H1 (cell line): ENCODE data around the gene OSTF1. TPM values are rescaled to one million over a fixed set of nuclear protein-coding genes. Genes with fewer than 3 reads are reported as not detected.

Experiments
- CTCF ChIA-PET: fragments of 300-600 bp; sonication (Branson Sonifier 250); formaldehyde crosslinking; loops from one replicate; lab custom pipeline; 2021; ENCODE audit not compliant: partially characterized antibody; lab: Charles Lee
- POLR2A ChIA-PET: fragments of 300-600 bp; sonication (Branson Sonifier 250); formaldehyde crosslinking; loops from one replicate; lab custom pipeline; 2021; ENCODE audit warnings: inconsistent platforms; ENCODE audit not compliant: partially characterized antibody; lab: Charles Lee
- DNase-seq, 2 experiments: peaks; one replicate each; pipeline versions ENCODE4 v3.0.0 to v3.0.0-alpha.2; 2010 to 2022; ENCODE audit warnings: low spot score in 2 of 2, low read depth in 1 of 2, mixed read lengths in 1 of 2
- FAIRE-seq: peaks from 2 replicates; lab custom pipeline; 2011; peaks lifted over from hg19 to GRCh38; lab: Jason Lieb, UNC
- H2AFZ ChIP-seq: 2 replicates; pipeline ENCODE4 v1.8.1; 2012; ENCODE audit warnings: low read length, inconsistent platforms
- H2AK5ac ChIP-seq: 2 replicates; pipeline ENCODE4 v1.6.1; 2013; ENCODE audit warnings: low read depth, low read length
- H2BK120ac ChIP-seq: replicated peaks from 2 replicates; pipeline ENCODE3; 2013; ENCODE audit warnings: low read depth, low read length, inconsistent platforms
- H2BK12ac ChIP-seq: 2 replicates; pipeline ENCODE4 v1.6.1; 2013; ENCODE audit warnings: low read depth, low read length
- H2BK15ac ChIP-seq: 2 replicates; pipeline ENCODE4 v1.6.1; 2013; ENCODE audit warnings: low read length
- H2BK20ac ChIP-seq: 2 replicates; pipeline ENCODE4 v1.6.1; 2013; ENCODE audit warnings: low read length
- H2BK5ac ChIP-seq: 2 replicates; pipeline ENCODE4 v1.6.1; 2013; ENCODE audit warnings: low read depth, low read length
- H3K14ac ChIP-seq: 2 replicates; pipeline ENCODE4 v1.6.1; 2013; ENCODE audit warnings: inconsistent platforms; ENCODE audit not compliant: insufficient read length
- H3K18ac ChIP-seq: 2 replicates; pipeline ENCODE4 v1.6.1; 2013; ENCODE audit warnings: low read length; ENCODE audit errors: extremely low read depth
- H3K23ac ChIP-seq: 2 replicates; pipeline ENCODE4 v1.6.1; 2013; ENCODE audit warnings: inconsistent platforms; ENCODE audit not compliant: insufficient read length
- H3K23me2 ChIP-seq: 2 replicates; pipeline ENCODE4 v1.6.1; 2013; ENCODE audit warnings: low read depth, low read length
- H3K27ac ChIP-seq: 2 replicates; pipeline ENCODE4 v1.6.1; 2011; ENCODE audit warnings: low read depth, low read length, inconsistent platforms
- H3K27me3 ChIP-seq, 4 experiments: replicated peaks in 1 of 4; 1 replicate in 1 of 4; 2 replicates in 3 of 4; pipeline versions ENCODE4 v1.6.1 to v1.8.1; 2011 to 2013; ENCODE audit warnings: low read length in 3 of 4, mild to moderate bottlenecking in 3 of 4, inconsistent platforms in 2 of 4, mixed read lengths in 2 of 4, moderate library complexity in 1 of 4; ENCODE audit not compliant: control insufficient read depth in 3 of 4, insufficient read depth in 3 of 4; ENCODE audit errors: extremely low read depth in 1 of 4
- H3K36me3 ChIP-seq, 4 experiments: 2 replicates each; pipeline versions ENCODE4 v1.6.1 to v1.8.1; 2011 to 2013; ENCODE audit warnings: mild to moderate bottlenecking in 4 of 4, low read length in 3 of 4, moderate library complexity in 2 of 4, control low read depth in 1 of 4, inconsistent platforms in 1 of 4; ENCODE audit not compliant: insufficient read depth in 4 of 4, control insufficient read depth in 2 of 4
- H3K4ac ChIP-seq: replicated peaks from 2 replicates; pipeline ENCODE3; 2013; ENCODE audit warnings: low read length, low read depth, mixed read lengths, inconsistent platforms; ENCODE audit not compliant: insufficient read length
- H3K4me1 ChIP-seq, 4 experiments: replicated peaks in 1 of 4; 1 replicate in 1 of 4; 2 replicates in 3 of 4; pipeline versions ENCODE4 v1.6.1 to v1.8.1; 2011 to 2013; ENCODE audit warnings: low read length in 3 of 4, inconsistent platforms in 2 of 4, mixed read lengths in 1 of 4; ENCODE audit not compliant: insufficient read depth in 4 of 4, control insufficient read depth in 3 of 4
- H3K4me2 ChIP-seq, 2 experiments: 2 replicates each; pipeline versions ENCODE4 v1.6.1 to v1.8.1; 2011 to 2013; ENCODE audit warnings: low read depth in 2 of 2, low read length in 2 of 2, control low read depth in 1 of 2, inconsistent platforms in 1 of 2, mild to moderate bottlenecking in 1 of 2; ENCODE audit not compliant: insufficient read depth in 1 of 2
- H3K4me3 ChIP-seq, 4 experiments: fragments of 200-600, 300-600 bp in 1 of 4; sonication (generic), shearing (Covaris generic), sonication (Bioruptor Twin) in 1 of 4; 2 replicates each; pipeline versions ENCODE4 v1.5.1 to v1.8.1; 2011 to 2016; ENCODE audit warnings: low read length in 4 of 4, low read depth in 3 of 4, control low read depth in 2 of 4, inconsistent platforms in 2 of 4, mild to moderate bottlenecking in 2 of 4, mixed read lengths in 1 of 4, moderate library complexity in 1 of 4; ENCODE audit not compliant: insufficient read depth in 2 of 4; ENCODE audit errors: extremely low read depth in 1 of 4
- H3K56ac ChIP-seq: replicated peaks from 2 replicates; pipeline ENCODE3; 2013; ENCODE audit warnings: low read depth, mild to moderate bottlenecking, mixed read lengths, low read length, inconsistent platforms; ENCODE audit not compliant: insufficient read length
- H3K79me1 ChIP-seq: 2 replicates; pipeline ENCODE4 v1.6.1; 2013; ENCODE audit warnings: low read depth, low read length, control low read depth
- H3K79me2 ChIP-seq, 2 experiments: 2 replicates each; pipeline versions ENCODE4 v1.6.1 to v1.8.1; 2012 to 2013; ENCODE audit warnings: low read length in 2 of 2, mild to moderate bottlenecking in 2 of 2, inconsistent platforms in 1 of 2; ENCODE audit not compliant: insufficient read depth in 2 of 2, control insufficient read depth in 1 of 2
- H3K9ac ChIP-seq, 4 experiments: replicated peaks in 1 of 4; 1 replicate in 1 of 4; 2 replicates in 3 of 4; pipeline versions ENCODE4 v1.6.1 to v1.8.1; 2011 to 2013; ENCODE audit warnings: low read depth in 3 of 4, low read length in 3 of 4, control low read depth in 2 of 4, mild to moderate bottlenecking in 2 of 4, moderate library complexity in 2 of 4, inconsistent platforms in 1 of 4; ENCODE audit errors: extremely low read depth in 1 of 4
- H3K9me3 ChIP-seq, 2 experiments: 2 replicates each; pipeline versions ENCODE4 v1.6.1 to v1.8.1; 2012 to 2013; ENCODE audit warnings: mild to moderate bottlenecking in 2 of 2, moderate library complexity in 2 of 2, control low read depth in 1 of 2, inconsistent platforms in 1 of 2, low read depth in 1 of 2, low read length in 1 of 2, mixed read lengths in 1 of 2; ENCODE audit not compliant: insufficient read depth in 2 of 2
- H4K20me1 ChIP-seq, 2 experiments: replicated peaks in 1 of 2; 2 replicates each; pipeline versions ENCODE3 to v1.8.1; 2011 to 2013; ENCODE audit warnings: inconsistent platforms in 2 of 2, low read length in 2 of 2, mild to moderate bottlenecking in 1 of 2; ENCODE audit not compliant: insufficient read depth in 2 of 2, control insufficient read depth in 1 of 2
- H4K5ac ChIP-seq: 2 replicates; pipeline ENCODE4 v1.6.1; 2013; ENCODE audit warnings: low read length, low read depth, mixed read lengths, inconsistent platforms; ENCODE audit not compliant: insufficient read length
- H4K8ac ChIP-seq: 2 replicates; pipeline ENCODE4 v1.8.0; 2013; ENCODE audit warnings: mild to moderate bottlenecking, moderate library complexity, low read length, inconsistent platforms; ENCODE audit not compliant: insufficient read depth; ENCODE audit errors: extremely low read depth
- H4K91ac ChIP-seq: replicated peaks from 2 replicates; pipeline ENCODE3; 2013; ENCODE audit warnings: low read length, mixed read lengths, inconsistent platforms; ENCODE audit not compliant: insufficient read length
- HDAC2 ChIP-seq, 2 experiments: fragments of 300-600 bp in 1 of 2; sonication (generic) in 1 of 2; IDR thresholded peaks; 2 replicates each; pipeline ENCODE4 v1.6.1; 2011 to 2012; ENCODE audit warnings: low read depth in 2 of 2, low read length in 2 of 2, mild to moderate bottlenecking in 2 of 2, moderate library complexity in 2 of 2, borderline replicate concordance in 1 of 2, inconsistent platforms in 1 of 2
- RNF2 ChIP-seq: fragments of 200-900, 300-1000 bp; sonication (generic); IDR thresholded peaks from 2 replicates; pipeline ENCODE4 v1.7.1; 2016; ENCODE audit warnings: borderline replicate concordance, low read depth, mild to moderate bottlenecking, antibody characterized with exemption, low read length; ENCODE audit not compliant: poor library complexity, severe bottlenecking; ENCODE audit errors: missing control alignments
- WGBS, 2 experiments: shearing (Covaris generic) in 1 of 2; methylation state at CpG; one replicate each; pipeline versions ENCODE4 v1.1.6 to v1.1.7; 2013 to 2015; ENCODE audit warnings: low lambda C conversion rate in 2 of 2, mixed read lengths in 2 of 2, inconsistent platforms in 1 of 2, low coverage in 1 of 2, missing lambda C conversion rate in 1 of 2; ENCODE audit not compliant: insufficient replicate concordance in 2 of 2, insufficient coverage in 1 of 2, insufficient read length in 1 of 2; ENCODE audit errors: extremely low coverage in 1 of 2, missing lambda C conversion rate in 1 of 2; 5-methylcytosine and 5-hydroxymethylcytosine counted together
- polyA plus RNA-seq, 7 experiments: library from polyadenylated mRNA; depleted of rRNA in 3 of 7; stranded (reverse) in 5 of 7; unstranded in 2 of 7; fragments of >200 nt in 5 of 7; fragments of 200-250 nt in 2 of 7; gene quantifications; 1 replicate in 5 of 7; 2 replicates in 1 of 7; 4 replicates in 1 of 7; pipeline versions ENCODE4 v1.2.1 to v1.2.3, GENCODE V29; 2011 to 2013; ENCODE audit warnings: missing spikeins in 2 of 7, mixed read lengths in 2 of 7
- total RNA-seq: library from RNA; stranded (reverse); fragmentation: NEBNext Ultra II Directional; extraction: Animal tissue kit (Norgen Biotek cat#: 25700); gene quantifications from 2 replicates; pipeline ENCODE4 v1.2.1, GENCODE V29; 2021

Gene OSTF1
- total and polyA plus RNA-seq, 2 of the 8 experiments (the other 6 are each of a cell fraction or from before 2014, with no cell fraction given), result 5.0 to 18.9 TPM

- Histone ChIP-seq H3K4ac (no peak overlapping the region), H3K79me1 (no peaks in the 10 kb centered on the region), H4K5ac (no peak overlapping the region), H3K23me2 (no peaks in the 10 kb centered on the region), H3K4me2 (no peak overlapping the region), H3K27ac (no peak overlapping the region), H2AK5ac (no peak overlapping the region), H3K79me2 (no peaks in the 10 kb centered on the region), H3K14ac (no peak overlapping the region), H2BK5ac (no peak overlapping the region), H2BK20ac (no peak overlapping the region), H3K18ac (no peak overlapping the region), H3K9ac (no peak overlapping the region), H3K23ac (no peak overlapping the region), H3K9me3 (peaks cover 7 to 12% of the 10 kb centered on the region in 2 experiments; a peak in 3 of 4 replicates), H2BK12ac (no peak overlapping the region), H2BK120ac (no peak overlapping the region), H4K8ac (no peak overlapping the region), H4K20me1 (no peaks in the 10 kb centered on the region), H3K4me3 (no peak overlapping the region), H4K91ac (no peak overlapping the region), H3K56ac (no peak overlapping the region), H2BK15ac (no peak overlapping the region), H3K36me3 (no peaks in the 10 kb centered on the region), H3K27me3 (no peaks in the 10 kb centered on the region), H3K4me1 (no peaks in the 10 kb centered on the region), H2AFZ (no peak overlapping the region)
- POLR2A ChIA-PET, result interaction anchor here (1.6 kb wide), 1 partner anchor 26 kb away, joined by 5 read pairs; the partner anchor contains the start of gene CARNMT1
- WGBS, 2 experiments, result 96% methylated on average over 5 of the region's 5 CpGs; no CpG with 5 or more reads in 1 of the 2 experiments
- no peak for FAIRE-seq
- CTCF ChIA-PET, result interaction anchor here (0.9 to 1.6 kb wide), 3 partner anchors 9 to 52 kb away, joined by 3 to 10 read pairs (median 3); no protein-coding TSS in a partner anchor
- no peak for TF ChIP-seq RNF2
- TF ChIP-seq HDAC2 (IDR thresholded peaks at IDR 0.05; ENCODE audit: borderline replicate concordance in 1 of 2, low read depth in 2 of 2, low read length in 2 of 2), result no peak
- no peak for DNase-seq
Measured at GRCh38 chr9:75054368-75055001, 33.8 kb upstream of the OSTF1 start.
